SK-N-MC (cell line): ENCODE measurements around the gene ZBTB26.

Experiments used
- DNase-seq: peaks from one replicate; pipeline ENCODE4 v3.0.0-alpha.2; 2011; ENCODE audit warnings: low read depth, low spot score
- H3K27ac ChIP-seq: fragments of 200-600 bp; sonication (generic); 2 replicates; pipeline ENCODE4 v1.5.1; 2016; ENCODE audit warnings: mixed run types
- H3K36me3 ChIP-seq: fragments of 200-600 bp; sonication (generic); 2 replicates; pipeline ENCODE4 v1.6.1; 2017; ENCODE audit warnings: antibody characterized with exemption, low read length, mixed read lengths; ENCODE audit not compliant: insufficient read depth
- H3K4me3 ChIP-seq: fragments of 200-600 bp; sonication (generic); 2 replicates; pipeline ENCODE4 v1.5.1; 2016
- H3K9ac ChIP-seq: fragments of 200-600 bp; sonication (generic); 2 replicates; pipeline ENCODE4 v1.8.0; 2017; ENCODE audit warnings: mixed run types, mixed read lengths; ENCODE audit not compliant: insufficient read length
- H3K9me3 ChIP-seq: fragments of 200-600 bp; sonication (generic); 2 replicates; pipeline ENCODE4 v1.6.1; 2017; ENCODE audit warnings: low read depth, mild to moderate bottlenecking, antibody characterized with exemption, low read length, moderate library complexity, mixed read lengths
- EZH2 ChIP-seq: fragments of 200-600 bp; sonication (generic); IDR thresholded peaks from one replicate; pipeline ENCODE4 v1.6.1; 2017; ENCODE audit warnings: antibody characterized with exemption
- FOXP2 ChIP-seq: optimal IDR thresholded peaks from 2 replicates; pipeline ENCODE3; 2011; ENCODE audit warnings: mild to moderate bottlenecking, moderate library complexity; ENCODE audit not compliant: insufficient read depth; ENCODE audit errors: extremely low read length, control extremely low read depth
- POLR2AphosphoS5 ChIP-seq: IDR thresholded peaks from 2 replicates; pipeline ENCODE4 v1.6.1; 2012; ENCODE audit warnings: mild to moderate bottlenecking, low read depth, low read length, borderline replicate concordance

ZBTB26 gene

GRCh38 chr9:122939601-122940000, 8.3 kb upstream of the ZBTB26 start:
- no peak for DNase-seq
- no peak overlapping the region for H3K27ac ChIP-seq
- no peak overlapping the region for H3K9ac ChIP-seq
- peaks cover 50% of the 10 kb centered on the region for H3K36me3 ChIP-seq
- H3K9me3 ChIP-seq = no peaks in the 10 kb centered on the region
- TF ChIP-seq FOXP2 (no peak), POLR2AphosphoS5 (no peak)
- no peak overlapping the region for H3K4me3 ChIP-seq

- H3K9ac ChIP-seq = no peak overlapping the region
- TF ChIP-seq FOXP2 (no peak), POLR2AphosphoS5 (no peak), EZH2 (no peak)
- no peaks in the 10 kb centered on the region for H3K9me3 ChIP-seq
- H3K27ac ChIP-seq = no peak overlapping the region
- no peak overlapping the region for H3K4me3 ChIP-seq
- DNase-seq = no peak
- H3K36me3 ChIP-seq = peaks cover 43% of the 10 kb centered on the region
These were observed 5.6 kb upstream of the ZBTB26 start for GRCh38 chr9:122936883-122937282.

GRCh38 chr9:122936464-122936863, 5.2 kb upstream of the ZBTB26 start:
- no peak for DNase-seq
- Histone ChIP-seq H3K4me3 (no peak overlapping the region), H3K9ac (no peak overlapping the region), H3K9me3 (no peaks in the 10 kb centered on the region), H3K36me3 (peaks cover 40% of the 10 kb centered on the region), H3K27ac (no peak overlapping the region)
- TF ChIP-seq FOXP2 = no peak
- no peak for TF ChIP-seq POLR2AphosphoS5
- TF ChIP-seq EZH2 = no peak

GRCh38 chr9:122930541-122931225, 629 bp downstream of the ZBTB26 start:
- TF ChIP-seq POLR2AphosphoS5 = no peak
- TF ChIP-seq EZH2 = no peak
- TF ChIP-seq FOXP2 = no peak
- H3K27ac ChIP-seq = peak overlapping the region; percentile 83
- H3K9ac ChIP-seq = peak overlapping the region; percentile 92
- no peak for DNase-seq
- peak overlapping the region; percentile 86 for H3K4me3 ChIP-seq
- H3K36me3 ChIP-seq = peaks cover 4% of the 10 kb centered on the region; the same call in 1 of the 2 replicates
- H3K9me3 ChIP-seq = no peaks in the 10 kb centered on the region

GRCh38 chr9:122929796-122930354, 1.4 kb downstream of the ZBTB26 start:
- H3K36me3 ChIP-seq = peaks cover 4% of the 10 kb centered on the region; the same call in 1 of the 2 replicates
- no peak for TF ChIP-seq EZH2
- TF ChIP-seq FOXP2 = no peak
- no peak for DNase-seq
- H3K9ac ChIP-seq = no peak overlapping the region
- H3K4me3 ChIP-seq = peak overlapping the region; percentile 86
- H3K9me3 ChIP-seq = no peaks in the 10 kb centered on the region
- no peak overlapping the region for H3K27ac ChIP-seq

GRCh38 chr9:122923947-122924346, 7.4 kb downstream of the ZBTB26 start:
- H3K4me3 ChIP-seq = no peak overlapping the region
- no peak for TF ChIP-seq EZH2
- no peak for TF ChIP-seq POLR2AphosphoS5
- TF ChIP-seq FOXP2 = no peak
- H3K9ac ChIP-seq = no peak overlapping the region
- no peaks in the 10 kb centered on the region for H3K9me3 ChIP-seq
- no peak for DNase-seq
- peaks cover 11% of the 10 kb centered on the region for H3K36me3 ChIP-seq
- no peak overlapping the region for H3K27ac ChIP-seq

- no peak overlapping the region for H3K9ac ChIP-seq
- H3K9me3 ChIP-seq = no peaks in the 10 kb centered on the region
- no peak for DNase-seq
- peaks cover 10% of the 10 kb centered on the region for H3K36me3 ChIP-seq
- H3K4me3 ChIP-seq = no peak overlapping the region
- H3K27ac ChIP-seq = no peak overlapping the region
- no peak for TF ChIP-seq POLR2AphosphoS5
- TF ChIP-seq FOXP2 = no peak
- TF ChIP-seq EZH2 = no peak
These were observed 8.6 kb downstream of the ZBTB26 start for GRCh38 chr9:122922713-122923112.

- no peak for TF ChIP-seq FOXP2
- TF ChIP-seq POLR2AphosphoS5 = no peak
- no peak for TF ChIP-seq EZH2
- no peak overlapping the region for H3K27ac ChIP-seq
- no peak for DNase-seq
- H3K9ac ChIP-seq = no peak overlapping the region
- no peaks in the 10 kb centered on the region for H3K9me3 ChIP-seq
- peaks cover 10% of the 10 kb centered on the region for H3K36me3 ChIP-seq
- no peak overlapping the region for H3K4me3 ChIP-seq
These were observed 13.0 kb downstream of the ZBTB26 start for GRCh38 chr9:122918310-122918709.
